ENCODE results near the gene FZR1. TPM values are rescaled to one million over a fixed set of nuclear protein-coding genes. Genes with fewer than 3 reads are reported as not detected.

FZR1 gene
- total and polyA plus RNA-seq, 10 donors, result 9.8 to 53.6 (median 37.1) TPM

GRCh38 chr19:3474614-3475013 is 31.5 kb upstream of the FZR1 start:
- H3K9me3 ChIP-seq, result no peaks in the 10 kb centered on the region
- no peak for DNase-seq
- peaks cover 0 to 37% (median 13%) of the 10 kb centered on the region in 6 donors for H3K4me1 ChIP-seq
- intact Hi-C loops (cut with DNase I; ENCODE audit: low total_unique reads), result loop anchor here (5.0 kb wide), 2 partner anchors 147 to 167 kb away; no protein-coding TSS in a partner anchor
- H3K36me3 ChIP-seq, result no peaks in the 10 kb centered on the region
- TF ChIP-seq POLR2AphosphoS5 (IDR thresholded peaks at IDR 0.05) (no peak), POLR2A (IDR thresholded peaks at IDR 0.05) (no peak), CTCF (IDR thresholded peaks at IDR 0.05 in 8 of 11, conservative IDR thresholded peaks at IDR 0.05 in 3 of 11) (no peak)
- peaks cover 0 to 34% (median 0%) of the 10 kb centered on the region in 7 donors for H3K27me3 ChIP-seq (replicated peaks in 1 of 7)
- 70 to 84% (median 74%) methylated on average over 2 of the region's 2 CpGs for WGBS, 5 donors
- H3K27ac ChIP-seq, result no peak overlapping the region
- no peak overlapping the region for H3K4me3 ChIP-seq

- peaks cover 0 to 37% (median 13%) of the 10 kb centered on the region in 6 donors for H3K4me1 ChIP-seq
- H3K36me3 ChIP-seq, result no peaks in the 10 kb centered on the region
- H3K9me3 ChIP-seq, result no peaks in the 10 kb centered on the region
- WGBS, 5 donors, result 79 to 90% (median 87%) methylated on average over 4 of the region's 4 CpGs
- H3K4me3 ChIP-seq, result no peak overlapping the region
- H3K27me3 ChIP-seq (replicated peaks in 1 of 7), result peaks cover 0 to 42% (median 4%) of the 10 kb centered on the region in 7 donors
- TF ChIP-seq POLR2AphosphoS5 (IDR thresholded peaks at IDR 0.05) (no peak), POLR2A (IDR thresholded peaks at IDR 0.05) (no peak), CTCF (IDR thresholded peaks at IDR 0.05 in 8 of 11, conservative IDR thresholded peaks at IDR 0.05 in 3 of 11) (no peak)
- no peak for DNase-seq
- H3K27ac ChIP-seq, result no peak overlapping the region
- intact Hi-C loops (cut with DNase I; ENCODE audit: low total_unique reads), result no loop called here
Measured at GRCh38 chr19:3475449-3475848, 30.7 kb upstream of the FZR1 start.

- no peak for TF ChIP-seq POLR2A (IDR thresholded peaks at IDR 0.05)
- intact Hi-C loops (cut with DNase I; ENCODE audit: low total_unique reads), result no loop called here
- Histone ChIP-seq H3K4me3 (no peak overlapping the region), H3K27ac (no peak overlapping the region), H3K27me3 (replicated peaks in 1 of 7) (peaks cover 0 to 53% (median 15%) of the 10 kb centered on the region in 7 donors), H3K36me3 (no peaks in the 10 kb centered on the region), H3K9me3 (no peaks in the 10 kb centered on the region), H3K4me1 (peaks cover 0 to 28% (median 12%) of the 10 kb centered on the region in 6 donors)
- DNase-seq, result no peak
- 54 to 93% (median 84%) methylated on average over 2 of the region's 2 CpGs for WGBS, 5 donors
Measured at GRCh38 chr19:3476830-3477229, 29.3 kb upstream of the FZR1 start.

GRCh38 chr19:3477506-3477905 is 28.6 kb upstream of the FZR1 start:
- H3K27ac ChIP-seq, result no peak overlapping the region
- intact Hi-C loops (cut with DNase I; ENCODE audit: low total_unique reads), result no loop called here
- H3K9me3 ChIP-seq, result no peaks in the 10 kb centered on the region
- no peak for DNase-seq
- H3K4me1 ChIP-seq, result peaks cover 0 to 22% (median 9%) of the 10 kb centered on the region in 6 donors
- H3K4me3 ChIP-seq, result no peak overlapping the region
- no peaks in the 10 kb centered on the region for H3K36me3 ChIP-seq
- TF ChIP-seq POLR2A (IDR thresholded peaks at IDR 0.05) (no peak), CTCF (IDR thresholded peaks at IDR 0.05 in 8 of 11, conservative IDR thresholded peaks at IDR 0.05 in 3 of 11) (no peak), POLR2AphosphoS5 (IDR thresholded peaks at IDR 0.05) (no peak)
- H3K27me3 ChIP-seq (replicated peaks in 1 of 7), result peaks cover 0 to 56% (median 18%) of the 10 kb centered on the region in 7 donors

- DNase-seq, result no peak
- H3K36me3 ChIP-seq, result no peaks in the 10 kb centered on the region
- H3K4me1 ChIP-seq, result peaks cover 0 to 17% (median 7%) of the 10 kb centered on the region in 6 donors
- no peak for TF ChIP-seq POLR2AphosphoS5 (IDR thresholded peaks at IDR 0.05)
- no peak for TF ChIP-seq POLR2A (IDR thresholded peaks at IDR 0.05)
- TF ChIP-seq CTCF (IDR thresholded peaks at IDR 0.05 in 8 of 11, conservative IDR thresholded peaks at IDR 0.05 in 3 of 11), result no peak
- intact Hi-C loops (cut with DNase I; ENCODE audit: low total_unique reads), result no loop called here
- no peak overlapping the region for H3K27ac ChIP-seq
- H3K27me3 ChIP-seq (replicated peaks in 1 of 7), result peaks cover 0 to 60% (median 23%) of the 10 kb centered on the region in 7 donors
- H3K9me3 ChIP-seq, result no peaks in the 10 kb centered on the region
- 74 to 96% (median 86%) methylated on average over 2 of the region's 2 CpGs for WGBS, 5 donors
- H3K4me3 ChIP-seq, result no peak overlapping the region
Measured at GRCh38 chr19:3477951-3478350, 28.2 kb upstream of the FZR1 start.

All from spleen (tissue), 11 donors.